ENCODE results near the gene NAV2.

The NAV2 gene

DNA sequence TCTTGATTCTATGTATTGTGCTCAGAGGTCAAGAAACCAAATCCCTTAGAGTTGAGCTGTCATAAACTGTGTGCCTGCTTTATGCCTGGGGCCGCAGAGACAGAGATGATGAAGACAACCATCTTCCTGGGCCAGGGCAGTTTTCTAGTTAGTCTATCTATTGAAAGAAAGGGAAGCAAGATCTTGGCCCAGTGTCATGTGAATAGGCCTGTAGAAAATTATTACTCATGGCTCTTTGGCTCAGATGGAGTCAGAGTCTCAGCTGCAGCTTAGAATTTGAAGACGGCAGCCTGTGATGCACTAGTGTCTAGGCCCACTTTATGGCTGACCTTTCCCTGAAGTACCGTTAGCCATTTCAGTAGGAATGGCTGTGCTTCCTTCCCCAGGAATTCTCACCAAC, 335.6 kb downstream of the NAV2 start:
- DNase-seq = no peak

DNA sequence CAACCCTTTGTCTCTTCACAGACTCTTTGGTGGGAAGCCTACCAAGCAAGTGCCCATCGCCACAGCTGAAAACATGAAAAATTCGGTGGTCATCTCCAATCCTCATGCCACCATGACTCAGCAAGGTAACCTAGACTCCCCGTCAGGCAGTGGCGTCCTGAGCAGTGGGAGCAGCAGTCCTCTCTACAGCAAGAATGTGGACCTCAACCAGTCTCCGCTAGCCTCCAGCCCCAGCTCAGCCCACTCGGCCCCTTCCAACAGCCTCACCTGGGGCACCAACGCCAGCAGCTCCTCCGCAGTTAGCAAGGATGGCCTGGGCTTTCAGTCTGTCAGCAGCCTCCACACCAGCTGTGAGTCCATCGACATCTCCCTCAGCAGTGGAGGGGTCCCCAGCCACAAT, 336.1 kb downstream of the NAV2 start:
- no peak for DNase-seq

DNA sequence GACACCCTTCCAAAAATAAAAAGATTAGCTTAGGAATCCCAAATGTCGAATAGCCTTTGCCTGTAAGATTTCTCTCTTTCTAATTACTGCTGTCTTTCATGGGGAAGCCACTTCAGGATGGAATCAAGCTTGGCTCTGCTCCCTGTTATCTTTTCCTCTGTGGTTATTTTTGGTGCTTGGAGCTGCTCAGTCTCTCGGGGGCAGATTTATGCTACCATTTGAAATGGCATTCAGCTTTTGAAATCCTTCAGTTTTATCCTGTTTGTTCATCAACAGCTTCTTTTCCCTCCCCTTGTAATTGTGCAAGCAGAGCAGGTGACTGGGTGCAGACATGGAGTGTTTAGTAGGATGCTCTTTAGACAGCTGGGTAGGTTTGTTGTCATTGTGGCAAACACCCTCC, 336.6 kb downstream of the NAV2 start:
- no peak for DNase-seq

DNA sequence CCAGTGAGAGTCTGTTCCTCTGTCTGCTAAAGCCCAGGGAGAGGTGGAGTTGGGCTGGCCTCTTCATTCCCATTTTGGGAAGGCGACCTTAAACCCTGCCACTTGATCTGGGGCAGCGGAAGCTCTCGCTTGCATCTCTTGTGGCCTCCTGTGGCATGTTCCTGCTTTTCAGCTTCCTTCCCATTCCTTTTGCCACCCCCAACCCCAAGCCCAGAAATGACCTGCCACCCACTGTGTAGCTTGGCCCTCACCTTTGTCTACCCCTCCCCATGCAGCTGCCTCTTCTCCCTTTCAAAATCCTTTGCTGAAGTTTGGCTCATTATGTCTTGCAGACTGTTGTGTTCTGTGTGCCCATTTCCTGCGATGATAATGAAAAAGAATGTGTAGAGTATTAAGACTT, 337.4 kb downstream of the NAV2 start:
- no peak for DNase-seq

DNA sequence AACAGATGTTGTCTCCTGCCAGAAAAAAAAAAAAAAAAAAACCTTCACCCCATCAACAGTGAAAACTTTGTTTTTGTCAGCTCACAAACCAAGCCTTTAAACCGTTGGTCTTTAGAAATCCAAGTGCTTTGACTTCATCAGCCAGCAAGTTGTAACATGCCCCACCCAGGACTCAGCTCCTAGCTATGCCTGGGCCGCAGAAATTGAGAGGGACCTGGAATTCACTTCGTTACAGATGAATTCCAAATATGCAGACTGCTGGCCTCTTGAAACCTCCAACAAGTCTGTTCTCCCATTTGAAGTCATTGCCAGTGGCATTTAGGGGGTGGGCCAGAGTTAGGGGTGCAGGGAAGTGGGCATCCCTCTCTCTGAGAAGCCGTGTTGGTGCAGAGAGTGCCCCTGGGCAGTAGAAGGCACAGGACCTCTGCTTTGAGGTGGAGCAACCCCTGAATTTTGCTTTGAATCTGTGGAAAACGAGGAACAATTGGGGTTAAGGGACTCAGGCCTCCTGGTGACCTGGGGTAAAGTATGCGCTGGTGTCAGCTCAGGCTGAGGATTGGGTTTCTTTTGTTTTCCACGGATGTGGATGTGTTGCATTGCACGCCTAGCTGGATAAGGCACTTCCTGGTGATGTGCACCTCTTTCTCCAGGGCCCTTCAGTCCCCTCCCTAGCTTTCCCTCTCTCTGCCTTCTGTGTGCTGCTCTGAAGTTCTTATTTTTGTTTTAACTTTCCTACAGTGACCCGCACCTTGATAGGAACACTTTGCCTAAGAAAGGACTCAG, 338.1 kb downstream of the NAV2 start:
- DNase-seq = no peak

DNA sequence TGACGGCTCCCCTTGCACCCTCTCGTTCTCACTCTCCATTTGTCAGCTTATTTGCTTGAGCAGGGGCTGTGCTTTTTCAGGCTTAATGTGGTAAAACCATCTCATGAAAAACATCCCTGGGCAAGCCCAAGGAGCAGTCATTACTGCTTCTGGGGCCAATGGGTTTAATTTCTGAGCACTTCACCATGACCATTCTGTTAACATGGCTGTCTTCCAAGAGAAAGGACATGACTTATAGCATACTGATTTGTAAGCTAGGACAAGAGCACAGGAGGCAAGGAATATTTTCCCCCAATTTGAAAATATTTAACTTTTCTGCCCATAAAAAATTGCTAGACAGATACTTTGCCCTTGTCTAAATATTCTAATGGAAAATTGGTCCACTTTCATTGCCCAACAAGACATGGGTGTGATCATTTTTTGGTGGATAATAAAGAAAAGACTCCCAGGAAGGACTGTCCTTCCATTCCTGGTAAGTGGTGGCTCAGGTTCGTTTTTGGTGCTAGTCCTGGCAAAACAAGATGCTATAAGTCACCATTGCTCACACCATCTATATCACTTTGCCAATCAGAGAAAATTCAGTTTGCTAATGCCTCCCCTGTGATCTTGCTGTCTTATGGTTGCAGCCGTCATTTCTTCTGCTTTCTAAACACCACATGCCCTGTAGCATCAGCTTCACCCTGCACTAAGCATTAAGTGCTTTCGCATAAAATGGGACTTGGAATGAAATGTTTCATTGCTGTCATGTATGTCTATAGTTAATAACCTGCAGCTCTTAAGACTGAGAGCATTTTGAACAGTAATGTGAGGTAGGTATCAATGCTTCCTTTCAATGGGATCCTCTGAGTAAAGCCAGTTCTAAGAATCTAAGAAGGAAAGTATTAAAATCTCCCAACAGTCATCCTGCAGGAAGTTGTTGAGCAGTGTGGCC, 339.1 kb downstream of the NAV2 start:
- no peak for DNase-seq

DNA sequence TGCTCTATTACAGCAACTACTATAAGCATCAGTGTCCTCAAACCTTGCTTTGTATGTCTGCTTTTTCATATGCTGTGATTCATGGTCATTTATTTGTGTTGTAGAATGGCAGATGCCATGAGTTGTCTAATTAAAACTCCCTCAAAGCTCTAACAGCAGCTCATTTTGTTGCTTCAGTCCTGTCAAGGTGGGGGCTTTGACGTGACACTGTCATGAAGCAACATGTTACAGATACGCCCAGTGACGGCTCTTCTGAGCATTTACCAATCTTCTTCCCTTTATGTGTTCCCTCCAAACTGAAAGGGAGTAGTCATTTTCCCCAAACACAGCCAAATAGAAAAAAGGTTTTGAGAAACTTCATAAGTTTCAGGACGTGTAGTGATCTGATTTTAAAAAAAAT, 340.9 kb downstream of the NAV2 start:
- DNase-seq = no peak

DNA sequence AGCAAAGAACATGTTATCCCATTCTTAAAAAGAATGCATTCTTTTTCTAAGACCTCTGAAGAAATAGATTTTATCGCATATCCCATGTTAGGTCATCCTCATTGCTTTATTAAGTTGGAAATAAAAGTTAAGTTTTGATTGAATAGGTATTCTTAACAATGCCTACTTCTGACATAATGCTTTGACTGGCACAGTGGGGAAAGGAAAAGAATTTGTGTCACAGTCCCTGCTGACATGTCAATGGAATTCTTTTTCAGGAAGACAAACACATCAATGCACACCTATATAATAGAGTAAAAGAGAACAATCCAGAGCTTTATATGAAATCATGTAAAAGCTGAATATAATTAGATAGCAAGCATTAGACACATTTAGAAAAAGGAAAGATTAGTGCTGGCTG, 341.9 kb downstream of the NAV2 start:
- DNase-seq = no peak

DNA sequence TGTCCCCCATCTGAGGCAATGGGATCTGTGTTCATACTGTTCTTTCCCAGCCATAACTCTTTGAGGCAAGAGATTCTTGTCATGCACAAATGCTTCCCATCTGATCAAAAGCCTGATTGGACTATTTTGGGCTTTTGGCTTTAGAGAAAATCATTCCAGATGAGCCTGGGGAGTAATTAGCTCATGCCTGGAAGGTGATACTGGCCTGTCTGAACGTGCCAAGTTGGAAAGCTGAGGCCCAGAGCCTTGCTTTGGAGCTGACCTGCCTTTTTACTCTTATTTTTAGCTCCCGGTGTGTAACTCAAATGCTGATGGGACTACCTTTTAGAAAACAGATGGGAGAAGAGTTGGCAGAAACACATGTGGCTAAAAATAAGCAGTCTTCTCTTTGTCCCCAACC, 342.7 kb downstream of the NAV2 start:
- DNase-seq = no peak

DNA sequence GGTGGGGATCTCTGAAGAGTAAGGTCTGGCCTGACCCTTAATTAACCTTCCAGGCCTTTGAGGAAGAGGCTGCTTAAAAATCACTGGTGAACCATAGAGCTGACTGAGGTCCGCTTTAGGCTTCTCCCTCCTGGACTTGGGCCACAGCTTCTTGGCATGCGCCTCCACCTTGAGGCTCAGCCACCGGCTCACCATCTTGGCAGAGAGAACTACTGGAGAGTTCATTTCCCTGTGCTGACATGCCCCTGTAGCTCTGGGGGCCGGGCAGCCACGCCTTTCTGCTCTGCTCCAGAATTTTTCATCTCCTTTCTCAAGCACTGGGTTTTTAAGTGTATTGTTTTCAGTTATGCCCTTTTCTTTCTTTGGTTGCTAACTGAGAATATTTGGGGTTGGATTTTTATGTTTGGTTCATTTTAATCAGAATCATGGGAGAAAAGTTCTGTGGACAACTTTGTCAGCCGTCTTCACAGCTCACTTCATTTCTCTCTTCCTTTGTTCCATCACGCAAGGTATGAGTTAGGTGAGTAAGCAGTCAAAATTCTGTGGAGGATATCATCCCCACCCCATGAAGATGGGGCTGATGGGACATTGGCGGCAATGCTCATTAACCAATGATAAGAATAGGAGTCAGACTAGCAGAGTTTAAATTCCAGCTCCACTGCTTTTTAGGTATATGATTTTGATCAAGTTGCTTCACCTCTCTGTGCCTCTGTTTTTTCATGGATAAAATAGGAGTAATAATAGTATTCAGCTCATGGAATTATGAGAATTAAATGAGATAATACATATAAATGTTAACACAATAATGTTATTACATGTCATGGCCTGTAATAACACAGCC, 343.7 kb downstream of the NAV2 start:
- DNase-seq = no peak

DNA sequence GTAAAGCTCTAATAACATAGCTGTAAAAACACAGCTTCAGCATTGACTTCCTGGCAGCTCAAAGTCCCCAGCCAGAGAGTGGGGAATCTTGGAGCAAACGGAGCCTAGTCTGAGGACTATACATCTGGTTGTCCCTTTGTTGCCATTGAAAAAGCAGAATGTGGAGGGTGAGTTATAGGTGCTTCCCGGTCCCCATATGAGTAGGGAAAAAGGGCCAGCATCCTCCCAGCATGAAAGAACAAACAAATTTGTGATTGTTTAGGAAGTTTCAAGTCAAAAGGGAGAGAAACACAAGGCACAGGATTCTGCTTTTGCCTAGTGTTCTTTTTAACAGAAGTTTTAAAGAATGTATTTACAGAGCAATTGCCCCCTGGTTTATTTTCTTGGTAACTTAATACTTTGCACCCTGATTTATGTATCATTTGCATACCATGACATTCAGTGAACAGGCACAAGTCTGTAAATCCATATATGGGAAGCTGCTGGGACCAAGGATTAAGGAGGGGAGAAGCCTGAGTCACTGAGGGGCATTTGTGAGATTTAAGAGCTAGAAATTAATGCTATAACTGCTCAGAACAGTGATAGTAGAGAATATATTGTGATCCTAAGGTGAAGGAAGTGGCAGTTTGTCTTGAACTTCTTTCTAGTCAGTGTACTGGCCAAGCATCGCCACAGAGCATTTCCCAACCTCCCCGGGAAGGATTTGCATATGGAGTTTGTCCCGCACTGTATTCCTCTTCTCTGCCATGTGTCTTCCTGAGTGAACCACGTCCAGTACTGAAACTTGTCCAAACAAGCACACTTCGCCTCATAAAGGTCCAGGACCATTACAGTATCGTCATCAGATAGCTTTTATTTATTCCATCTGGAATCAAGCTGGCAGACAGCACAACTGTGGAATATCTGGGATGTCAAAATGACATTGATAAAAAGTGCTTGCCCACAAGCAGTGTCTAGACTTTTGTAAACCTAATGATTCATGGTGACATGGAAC, 344.6 kb downstream of the NAV2 start:
- DNase-seq = no peak

DNA sequence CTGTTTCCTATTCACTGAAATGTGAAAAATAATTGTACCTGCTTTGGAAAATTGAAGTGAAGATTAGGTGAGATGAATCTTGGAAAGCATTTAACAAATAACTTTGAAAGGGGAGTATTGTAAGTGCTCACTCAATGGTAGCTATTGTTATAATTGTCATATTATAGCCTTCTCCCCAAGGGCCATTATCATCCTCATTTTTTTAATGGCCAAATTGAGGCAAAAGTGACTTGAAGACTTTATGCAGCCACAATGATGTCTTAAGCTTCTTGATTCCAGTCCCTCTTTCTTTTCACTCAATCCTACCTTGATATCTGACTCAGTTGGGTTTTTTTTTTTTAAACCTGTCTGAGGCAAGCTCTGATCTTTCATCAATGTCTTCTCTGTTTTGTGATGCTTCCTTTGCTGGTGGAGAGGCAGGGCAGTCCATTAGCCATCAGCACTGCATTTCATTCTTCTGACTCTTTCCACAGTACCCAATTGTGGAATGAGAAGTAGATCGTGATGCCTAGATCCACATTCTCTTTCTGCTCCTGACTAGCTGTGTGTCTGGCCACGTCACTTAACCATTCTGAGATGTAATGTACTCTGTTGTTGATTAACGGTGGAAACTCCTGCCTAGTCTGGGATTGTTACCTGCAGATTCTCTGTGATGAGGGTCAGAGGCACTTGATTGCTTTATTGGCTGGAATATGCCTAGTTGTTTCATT, 346.3 kb downstream of the NAV2 start:
- no peak for DNase-seq

DNA sequence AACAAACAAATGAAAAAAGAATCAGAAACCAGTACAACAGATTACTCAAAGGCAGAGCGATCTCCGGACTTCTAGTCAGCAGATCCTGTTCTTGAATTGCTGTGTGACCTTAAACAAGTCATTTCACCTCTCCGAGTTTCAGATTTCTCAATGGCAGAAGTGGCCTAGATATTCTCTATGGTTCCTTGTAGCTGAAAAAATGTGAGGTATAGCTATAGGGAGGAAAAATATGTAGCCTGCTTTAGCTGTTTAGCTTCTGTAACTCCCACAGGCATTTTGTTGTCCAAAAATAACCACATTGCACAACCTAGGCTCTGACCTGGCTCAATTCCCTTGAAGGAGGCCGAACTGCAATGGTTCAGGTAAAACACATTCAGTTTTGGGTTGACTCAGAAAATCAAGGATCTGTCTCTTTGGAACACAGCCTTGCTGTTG, 347.0 kb downstream of the NAV2 start:
- DNase-seq = no peak

DNA sequence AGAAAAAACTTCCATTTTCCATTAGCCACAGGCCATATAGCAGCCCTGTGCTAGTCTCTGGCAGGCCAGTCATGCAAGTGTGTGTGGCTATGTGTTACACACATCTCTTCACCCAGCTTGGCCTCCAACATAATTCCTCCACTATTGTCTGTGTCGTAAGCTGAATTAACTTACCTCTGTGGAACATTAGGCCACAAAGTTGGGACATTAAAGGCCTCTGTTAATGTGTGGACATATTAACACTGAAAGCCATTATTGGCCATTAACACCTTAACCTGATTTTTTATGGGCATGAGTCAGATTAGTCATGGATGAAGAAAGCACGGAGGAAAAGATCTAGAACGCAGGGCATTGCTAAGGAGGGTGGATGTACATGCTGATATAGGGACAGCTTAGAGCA, 347.5 kb downstream of the NAV2 start:
- DNase-seq = no peak

DNA sequence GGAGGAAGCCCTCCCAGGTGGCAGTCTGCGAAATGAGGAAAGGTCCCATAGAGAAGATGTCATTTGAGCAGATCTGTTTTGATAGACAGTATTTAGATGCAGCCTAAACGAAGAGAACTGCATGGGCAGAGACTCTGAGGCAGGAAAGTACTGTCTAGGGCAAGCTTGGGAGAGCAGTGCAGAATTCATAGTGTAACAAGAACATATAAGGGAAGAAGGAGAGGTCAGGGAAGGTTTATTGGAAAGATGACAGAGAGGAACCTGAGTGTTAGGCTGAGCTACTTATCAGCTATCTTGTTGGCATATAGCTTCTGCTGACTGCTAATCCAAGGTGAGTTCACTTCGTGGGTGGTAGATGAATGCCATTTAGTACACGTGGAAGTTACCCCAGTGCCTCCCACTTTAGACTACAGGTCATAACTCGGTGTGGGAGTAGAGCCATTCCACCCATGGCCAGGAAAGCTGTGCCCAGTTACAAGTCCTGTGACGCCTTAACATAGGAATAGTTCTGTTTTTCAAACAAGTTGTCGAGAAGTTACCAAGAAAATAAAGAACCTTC, 348.1 kb downstream of the NAV2 start:
- DNase-seq = no peak

DNA sequence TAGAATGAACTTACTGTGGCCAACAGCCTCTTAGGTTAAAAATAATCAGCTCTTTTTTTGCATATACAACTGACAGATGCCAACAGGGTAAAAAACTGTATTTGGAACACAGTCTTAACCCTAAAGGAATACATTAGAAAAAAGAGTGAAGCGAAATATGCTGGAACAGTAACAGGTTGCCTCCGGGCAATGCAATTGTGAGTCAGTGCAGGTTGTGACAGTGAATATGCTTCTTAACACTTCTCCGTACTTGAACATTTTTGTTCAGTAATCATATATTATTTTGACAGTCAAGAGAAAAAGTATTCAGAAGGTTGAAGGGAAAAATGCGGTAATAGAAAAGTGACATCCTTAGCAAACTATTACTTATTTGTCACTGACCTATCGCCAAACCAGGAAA, 349.1 kb downstream of the NAV2 start:
- no peak for DNase-seq

DNA sequence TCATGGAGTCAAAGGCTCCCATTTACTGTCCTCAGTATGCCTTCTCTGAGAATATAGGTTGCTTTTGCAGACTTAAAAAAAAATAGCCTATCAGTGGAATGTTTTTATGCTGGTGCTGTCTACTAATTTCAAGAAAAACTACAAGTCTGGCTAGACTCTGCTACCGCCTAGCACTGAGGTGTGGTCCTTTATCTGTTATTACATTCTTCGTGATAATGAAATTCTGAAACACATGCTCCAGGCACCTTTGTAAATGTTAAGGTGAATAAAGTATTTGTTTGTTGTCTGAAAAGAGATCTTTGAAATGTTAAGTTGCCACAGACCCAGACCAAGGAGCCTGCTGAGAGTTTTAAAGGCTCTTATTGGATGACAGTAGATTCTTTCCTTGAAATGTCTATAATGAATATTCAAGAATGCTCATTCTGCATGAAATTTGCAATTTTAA, 352.3 kb downstream of the NAV2 start:
- DNase-seq = no peak

DNA sequence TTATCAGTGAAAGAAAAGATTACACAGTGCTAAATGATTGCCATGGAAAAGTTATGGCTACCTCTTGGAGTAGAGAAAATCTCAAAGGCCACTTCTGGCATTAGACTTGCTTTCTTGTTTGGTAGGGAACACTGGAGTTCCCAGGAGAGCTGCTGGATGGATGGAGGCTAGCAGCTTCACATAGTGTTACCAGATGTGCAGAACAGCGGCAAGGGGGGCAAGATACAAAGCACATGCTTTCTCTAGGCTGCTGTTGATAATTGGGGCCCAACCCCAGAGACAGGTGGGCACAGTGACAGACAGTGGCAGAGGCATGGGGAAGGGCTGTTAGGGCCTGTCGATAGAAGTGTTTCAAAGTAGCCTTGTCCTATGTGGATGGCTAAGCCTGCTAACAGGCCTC, 352.8 kb downstream of the NAV2 start:
- DNase-seq = no peak

DNA sequence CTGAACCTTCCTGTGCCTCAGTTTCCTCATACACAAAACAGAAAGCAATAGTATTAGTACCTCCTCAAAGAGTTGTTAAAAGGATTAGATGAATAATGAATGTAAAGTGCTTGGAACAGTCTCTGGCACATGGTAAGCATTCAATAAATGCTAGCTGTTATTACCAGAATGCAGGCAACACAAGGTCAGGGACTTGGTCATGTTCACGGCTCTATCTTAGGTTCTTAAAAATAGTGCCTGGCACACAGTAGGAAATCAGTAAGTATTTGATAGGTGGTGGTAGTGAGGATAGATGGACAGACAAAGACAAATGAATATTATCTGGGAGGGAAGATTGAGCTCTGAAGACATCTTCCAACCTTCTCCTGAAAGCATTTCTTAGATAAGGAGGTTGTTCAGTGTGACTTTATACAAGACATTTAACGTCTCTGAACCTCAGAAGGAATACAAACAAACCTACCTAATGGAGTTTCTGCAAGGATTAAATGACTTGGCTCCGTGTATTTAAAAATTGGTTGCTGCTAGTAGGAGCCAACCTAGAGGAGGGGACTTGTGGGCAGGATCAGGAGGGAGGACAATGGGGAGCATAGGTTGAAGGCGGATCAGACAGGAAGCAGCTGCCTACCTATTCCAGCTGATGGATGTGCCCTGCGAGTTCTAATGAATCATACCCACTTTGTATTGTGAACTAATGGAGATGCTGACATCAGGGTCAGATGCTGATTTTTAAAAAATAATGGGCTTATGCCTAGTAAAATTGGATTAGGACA, 353.6 kb downstream of the NAV2 start:
- peak; percentile 77 for DNase-seq

DNA sequence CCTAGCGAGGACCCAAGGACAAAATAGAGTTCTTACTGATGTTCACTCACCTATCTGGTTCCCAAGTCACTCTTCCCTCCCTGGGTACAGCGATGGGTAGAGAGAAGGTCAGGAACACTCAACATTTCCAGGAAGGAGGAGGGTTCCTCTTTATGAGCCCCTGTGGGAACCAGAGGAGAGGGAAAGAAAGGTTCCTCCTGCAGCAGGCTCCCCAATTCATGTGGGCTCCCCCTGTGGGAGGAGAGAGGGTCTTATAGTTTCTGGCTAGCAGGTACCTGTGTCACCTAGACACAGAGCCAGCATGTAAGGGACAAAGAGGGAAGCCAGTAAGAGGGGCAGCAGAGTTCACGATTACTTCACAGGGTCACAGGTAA, 354.1 kb downstream of the NAV2 start:
- DNase-seq = peak; percentile 59
